Measurements from ENCODE around the gene FLRT1. TPM values are rescaled to one million over a fixed set of nuclear protein-coding genes. Genes with fewer than 3 reads are reported as not detected.

Gene FLRT1
- total RNA-seq, 1 experiment from 2014 or later: 0.31 TPM

DNA sequence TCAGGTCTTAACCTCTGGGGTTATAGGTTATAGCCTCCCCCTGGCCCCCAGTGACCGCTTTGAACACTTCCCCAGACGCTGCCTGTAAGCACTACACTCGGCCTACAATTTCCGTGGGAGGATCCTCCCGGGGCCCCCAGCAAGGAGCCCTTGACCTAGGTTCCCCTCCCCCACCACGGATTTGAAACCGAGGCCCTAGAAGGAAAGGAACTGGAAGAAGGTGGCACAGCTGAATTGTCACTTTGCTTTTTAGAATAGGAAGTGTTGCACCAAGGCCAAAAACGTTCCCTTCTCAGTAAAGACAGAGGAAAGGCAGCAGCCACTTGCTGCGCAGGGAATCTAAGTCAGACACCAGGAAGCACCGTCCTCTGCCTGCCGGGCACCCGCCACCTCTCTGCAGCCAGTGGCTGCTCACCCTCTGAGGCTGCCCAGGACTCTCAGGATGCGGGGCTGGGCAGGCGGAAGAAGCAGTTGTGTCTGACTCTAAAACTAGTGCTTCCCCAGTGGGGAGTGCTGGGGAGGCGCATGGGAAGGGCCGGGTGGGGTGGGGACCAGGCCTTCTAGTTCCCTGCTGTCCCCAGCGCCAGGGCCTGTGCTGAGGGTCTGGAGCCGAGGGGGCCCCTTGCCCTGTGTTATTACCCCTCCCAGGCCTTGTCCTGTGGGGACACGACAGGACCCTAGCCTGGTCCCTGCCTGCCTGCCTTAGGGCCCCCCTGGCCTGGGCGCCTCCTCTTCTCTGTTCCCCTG lies 7.9 kb upstream of the FLRT1 start:
- Histone ChIP-seq H3K4me2 (ENCODE audit: insufficient read depth, insufficient read length, low read length) (no peak overlapping the region), H3K79me2 (ENCODE audit: insufficient read depth, low read length) (no peaks in the 10 kb centered on the region), H2BK20ac (ENCODE audit: low read depth, low read length, poor library complexity, severe bottlenecking) (no peak overlapping the region), H2BK12ac (ENCODE audit: insufficient read length, low read depth, low read length) (no peak overlapping the region), H2BK15ac (ENCODE audit: low read depth, low read length) (no peak overlapping the region), H3K56ac (ENCODE audit: insufficient read length, low read depth, low read length) (no peak overlapping the region), H3T11ph (ENCODE audit: low read length) (no peak overlapping the region), H3K23ac (ENCODE audit: insufficient read length, low read depth, low read length) (no peak overlapping the region), H2BK120ac (ENCODE audit: low read depth, low read length, poor library complexity, severe bottlenecking) (no peak overlapping the region), H3K18ac (ENCODE audit: insufficient read length, low read depth, low read length) (peak overlapping the region; percentile 29), H2AFZ (ENCODE audit: low read length) (no peak overlapping the region), H4K8ac (replicated peaks; ENCODE audit: insufficient read length, low read depth, low read length) (no peak overlapping the region), H2AK5ac (ENCODE audit: insufficient read length, low read length) (no peak overlapping the region), H3K23me2 (ENCODE audit: insufficient read length, low read depth, low read length, poor library complexity, severe bottlenecking) (no peaks in the 10 kb centered on the region), H4K91ac (ENCODE audit: insufficient read length, low read depth, low read length) (no peak overlapping the region), H4K20me1 (ENCODE audit: control insufficient read depth, insufficient read depth, insufficient read length) (no peaks in the 10 kb centered on the region), H3K14ac (ENCODE audit: insufficient read depth, low read length) (no peak overlapping the region), H3K79me1 (ENCODE audit: insufficient read depth, low read depth, low read length, poor library complexity, severe bottlenecking) (no peaks in the 10 kb centered on the region), H3K27me3 (ENCODE audit: insufficient read depth, low read length) (peaks cover 12% of the 10 kb centered on the region; the same call in 1 of the 2 replicates), H4K5ac (ENCODE audit: insufficient read length, low read depth, low read length) (no peak overlapping the region), H3K4ac (ENCODE audit: low read depth, low read length) (no peak overlapping the region), H3K9ac (ENCODE audit: extremely low read depth, insufficient read length, low read length) (no peak overlapping the region), H3K27ac (ENCODE audit: insufficient read length, low read depth, low read length) (no peak overlapping the region), H3K9me3 (ENCODE audit: control insufficient read depth, low read depth, low read length) (no peaks in the 10 kb centered on the region), H3K4me1 (ENCODE audit: insufficient read depth, low read length) (no peaks in the 10 kb centered on the region; the same call in 1 of the 2 replicates), H2BK5ac (ENCODE audit: insufficient read length, low read length) (no peak overlapping the region)
- DNase-seq: no peak
- whole genome bisulfite sequencing (ENCODE audit: extremely low coverage, insufficient read length, low lambda C conversion rate): no CpG with 5 or more reads among the region's 20 CpGs
- Mint-ChIP-seq H3K4me3 (no peak overlapping the region; a peak in 1 of 5 replicates), H3K36me3 (ENCODE audit: insufficient read depth in 1 of 3, low read depth in 3 of 3) (no peaks in the 10 kb centered on the region; a peak in 2 of 7 replicates), H3K27me3 (ENCODE audit: low read depth) (peaks cover 60% of the 10 kb centered on the region), H3K27ac (0 out of 7 replicates have a peak overlapping the region, but pooled peaks of 1 of the 3 experiments have one; percentile 47), H3K4me1 (peaks cover 43 to 58% of the 10 kb centered on the region in 2 experiments), H3K9me3 (no peaks in the 10 kb centered on the region)
- TF ChIP-seq CTCF (conservative IDR thresholded peaks at IDR 0.05): no peak

Data from H9 (cell line).